NCI-H526 treated with DMSO at 0.1 percent for 48 hours (cell line): ENCODE measurements around the gene NOA1.

ENCODE experiments used
- DNase-seq: peaks from one replicate; lab custom pipeline; 2025; lab: John Stamatoyannopoulos, UW

Gene NOA1

DNA sequence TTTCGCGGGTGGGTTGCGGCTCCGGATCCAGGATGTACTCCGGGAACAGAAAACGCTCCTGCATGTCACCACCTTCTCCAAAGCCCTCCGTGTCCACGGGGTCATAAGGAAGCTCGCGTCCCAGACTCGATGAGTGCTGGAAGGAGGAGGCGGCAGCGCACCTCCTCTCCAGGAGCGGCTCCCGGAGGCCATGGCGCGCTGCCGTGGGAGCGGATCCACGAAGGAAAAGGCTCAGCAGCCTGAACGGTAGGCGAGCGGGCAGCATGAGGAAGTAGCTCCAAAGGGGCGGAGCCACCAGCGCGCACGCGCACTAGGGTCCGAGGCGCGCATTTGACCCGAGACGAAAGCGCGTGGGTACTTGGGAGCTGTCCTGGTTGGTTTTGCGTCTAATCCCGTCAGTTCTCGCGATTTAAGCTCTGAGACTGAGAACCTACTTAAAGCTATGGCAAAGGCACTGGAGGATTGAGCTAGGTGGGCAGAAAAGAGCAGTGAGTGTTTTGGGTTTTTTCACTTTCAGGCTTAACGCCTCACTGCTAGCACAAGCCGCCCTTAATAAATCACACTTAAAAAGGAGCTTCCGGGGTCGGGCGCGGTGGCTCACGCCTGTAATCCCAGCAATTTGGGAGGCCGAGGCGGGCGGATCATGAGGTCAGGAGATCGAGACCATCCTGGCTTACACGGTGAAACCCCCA lies at the start of gene NOA1:
TSS of gene NOA1 (minus strand) at position 286 of the 692 bp plus-strand sequence. CDS start at position 265, 21 bp downstream.
- peak; percentile 97 for DNase-seq

DNA sequence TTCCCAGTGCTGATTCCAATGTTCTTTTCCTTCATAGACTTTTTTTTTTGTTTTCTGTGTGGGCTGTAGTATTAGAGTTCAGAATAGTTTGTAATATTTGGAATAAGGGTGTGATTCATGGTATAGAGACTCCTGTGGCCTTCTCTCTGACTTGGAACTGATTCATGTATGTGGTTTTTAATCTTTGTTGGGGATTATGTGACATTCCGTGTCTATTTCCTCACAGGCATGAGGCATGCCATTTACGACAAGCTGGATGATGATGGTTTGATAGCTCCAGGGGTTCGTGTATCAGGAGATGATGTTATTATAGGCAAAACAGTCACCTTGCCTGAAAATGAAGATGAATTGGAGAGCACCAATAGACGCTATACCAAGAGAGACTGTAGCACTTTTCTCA lies 45.7 kb upstream of the NOA1 start:
- DNase-seq = no peak

DNA sequence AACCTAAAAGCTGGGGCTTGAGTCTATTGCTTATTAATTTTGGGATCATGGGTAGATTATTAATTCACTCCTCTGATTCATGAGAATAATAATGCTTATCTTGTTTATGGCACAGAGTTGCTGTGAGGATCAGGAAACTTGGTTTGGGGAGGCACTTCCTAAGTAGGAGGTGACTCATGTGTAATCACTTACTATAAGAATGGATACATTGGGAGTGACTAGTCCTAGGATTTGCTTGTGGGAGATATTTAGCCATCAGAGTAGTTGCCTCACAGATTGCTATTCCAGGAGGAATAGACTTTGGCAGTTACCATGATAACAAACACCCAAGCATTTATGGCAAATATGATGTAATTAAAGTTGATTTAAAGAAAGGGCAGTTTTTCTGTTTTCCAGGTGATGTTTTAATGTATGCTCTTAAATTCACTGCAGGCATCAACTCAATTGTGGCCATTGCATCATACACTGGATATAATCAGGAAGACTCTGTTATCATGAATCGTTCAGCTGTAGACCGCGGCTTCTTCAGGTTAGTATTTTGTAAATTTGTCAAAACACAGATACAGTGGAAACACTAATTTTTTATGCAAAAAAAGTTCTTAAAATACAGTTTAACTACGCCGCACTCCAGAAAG lies 43.2 kb upstream of the NOA1 start:
- DNase-seq = no peak

DNA sequence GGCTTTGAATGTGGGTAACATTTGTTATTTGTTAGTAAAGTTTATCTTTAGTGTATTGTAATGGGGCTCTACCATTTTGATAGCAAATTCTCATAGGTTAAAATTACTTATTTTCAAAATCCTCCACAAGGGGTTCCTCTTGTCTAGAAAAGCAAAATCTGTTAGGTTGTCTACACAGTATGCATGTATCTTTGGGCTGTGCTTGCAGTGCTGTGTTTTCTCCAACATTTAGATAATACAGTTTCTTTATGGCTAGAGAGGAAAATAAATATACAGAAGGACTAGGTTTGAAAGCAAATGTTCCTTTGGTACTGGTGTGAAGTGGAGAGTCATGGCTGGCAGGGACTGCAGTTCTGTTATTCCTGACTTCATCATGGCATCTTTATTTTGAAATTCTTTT lies 41.6 kb upstream of the NOA1 start:
- DNase-seq = no peak

DNA sequence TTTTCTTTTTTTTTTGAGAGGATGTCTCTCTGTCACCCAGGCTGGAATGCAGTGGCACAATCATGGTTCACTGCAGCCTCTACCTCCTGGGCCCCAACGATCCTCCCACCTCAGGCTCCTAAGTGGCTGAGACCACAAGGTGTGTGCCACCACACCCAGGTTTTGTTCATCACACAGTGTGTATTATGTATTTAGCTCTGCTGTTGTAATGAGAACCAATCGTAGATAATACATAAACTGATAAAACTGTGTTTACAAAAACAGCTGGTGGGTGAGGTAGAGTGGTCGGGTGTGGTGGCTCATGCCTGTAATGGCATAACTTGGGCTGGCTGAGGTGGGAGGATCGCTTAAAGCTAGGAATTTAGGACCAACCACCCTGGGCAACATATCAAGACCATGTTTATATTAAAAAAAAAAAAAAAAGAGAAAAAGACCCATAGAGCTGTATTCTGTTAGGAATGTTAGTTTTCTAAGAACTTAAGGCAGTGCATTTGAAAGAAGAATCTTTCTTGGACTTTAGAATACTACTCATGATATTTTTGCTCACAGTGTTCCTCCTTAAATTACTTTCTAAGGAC lies 36.2 kb upstream of the NOA1 start:
- no peak for DNase-seq

DNA sequence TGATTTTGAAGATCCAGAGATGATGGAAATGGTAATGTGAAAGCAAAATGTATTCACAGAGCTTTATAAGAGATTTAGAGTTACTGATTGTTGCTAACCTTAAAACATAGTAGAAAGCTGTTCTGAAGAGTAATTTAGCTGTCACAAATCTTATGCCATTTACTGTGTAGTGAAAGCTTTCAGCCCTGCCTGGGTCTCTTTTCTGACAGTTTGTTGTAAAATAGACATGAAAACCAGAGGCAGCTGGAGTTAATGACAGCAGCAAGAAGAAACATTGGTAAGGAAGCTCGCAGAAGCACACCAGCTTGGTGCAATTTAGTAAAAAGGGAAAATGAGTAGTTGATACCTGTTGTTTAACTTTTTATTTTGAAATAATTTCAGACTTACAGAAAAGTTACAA lies 22.3 kb upstream of the NOA1 start:
- no peak for DNase-seq

DNA sequence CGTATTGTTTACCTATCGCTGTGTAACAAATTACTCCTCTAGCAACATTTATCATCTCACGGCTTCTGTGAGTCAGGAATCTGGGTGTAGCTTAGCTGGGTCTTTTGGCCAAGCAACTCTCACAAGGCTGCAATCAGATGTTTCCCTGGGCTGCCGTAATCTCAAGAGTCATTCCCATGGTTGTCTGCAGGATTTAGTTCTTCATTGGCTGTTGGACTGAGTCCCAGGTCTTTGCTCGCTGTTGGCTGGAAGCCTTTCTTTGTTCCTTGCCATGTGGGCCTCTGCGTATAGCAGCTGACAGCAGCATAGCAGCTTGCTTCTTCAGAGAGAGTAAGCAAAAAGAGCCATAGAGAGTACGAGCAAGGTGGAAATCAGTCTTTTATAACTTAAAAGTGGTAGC lies 18.1 kb upstream of the NOA1 start:
- DNase-seq = no peak

DNA sequence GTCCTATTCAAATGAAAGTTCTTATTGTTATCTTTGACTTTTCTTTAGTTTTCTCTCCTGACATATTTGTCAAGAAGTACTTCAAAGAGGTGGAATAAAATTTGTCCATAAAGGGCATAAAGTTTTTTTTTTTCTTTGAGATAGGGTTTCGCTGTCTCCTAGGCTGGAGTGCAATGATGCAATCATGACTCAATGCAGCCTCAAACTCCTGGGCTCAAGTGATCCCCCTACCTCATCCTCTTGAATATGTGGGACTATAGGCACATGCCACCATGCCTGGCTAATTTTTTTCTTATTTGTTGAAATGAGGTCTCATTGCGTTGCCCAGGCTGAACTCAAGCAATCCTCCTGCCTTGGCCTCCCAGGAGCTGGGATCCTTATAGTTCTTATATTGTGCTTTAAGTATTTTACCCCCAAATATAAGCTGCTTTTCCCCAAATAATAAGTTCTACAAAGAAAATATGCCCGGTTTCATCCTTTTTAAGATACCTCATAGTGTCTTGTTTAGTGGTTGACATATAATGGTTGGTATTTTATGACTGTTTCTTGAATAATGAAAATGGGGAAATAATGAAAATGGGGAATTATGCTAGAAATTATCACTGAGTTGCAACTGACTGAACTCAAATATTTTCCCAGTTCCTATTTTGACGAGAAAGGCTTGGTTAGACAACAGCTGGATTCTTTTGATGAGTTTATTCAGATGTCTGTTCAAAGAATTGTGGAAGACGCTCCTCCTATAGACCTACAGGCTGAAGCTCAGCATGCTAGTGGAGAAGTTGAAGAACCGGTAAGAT lies 12.9 kb upstream of the NOA1 start:
- DNase-seq = no peak

DNA sequence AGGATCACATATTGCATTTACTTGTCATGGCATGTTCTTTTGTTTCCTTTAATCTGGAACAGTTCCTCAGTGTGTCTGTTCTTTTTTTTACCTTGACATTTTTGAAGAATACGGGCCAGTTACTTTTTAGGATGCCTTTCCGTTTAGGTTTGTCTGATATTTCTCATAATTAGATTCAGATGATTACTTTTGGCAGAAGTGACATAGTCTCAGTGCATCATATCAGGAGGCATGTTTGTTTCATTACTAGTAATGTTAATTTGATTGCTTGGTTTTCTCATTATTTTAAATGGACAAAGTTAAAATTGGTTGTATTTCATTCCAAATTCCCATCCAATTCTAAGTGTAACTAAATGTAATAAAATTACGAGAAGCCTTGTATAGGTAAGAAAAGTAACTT lies 9.5 kb upstream of the NOA1 start:
- no peak for DNase-seq

DNA sequence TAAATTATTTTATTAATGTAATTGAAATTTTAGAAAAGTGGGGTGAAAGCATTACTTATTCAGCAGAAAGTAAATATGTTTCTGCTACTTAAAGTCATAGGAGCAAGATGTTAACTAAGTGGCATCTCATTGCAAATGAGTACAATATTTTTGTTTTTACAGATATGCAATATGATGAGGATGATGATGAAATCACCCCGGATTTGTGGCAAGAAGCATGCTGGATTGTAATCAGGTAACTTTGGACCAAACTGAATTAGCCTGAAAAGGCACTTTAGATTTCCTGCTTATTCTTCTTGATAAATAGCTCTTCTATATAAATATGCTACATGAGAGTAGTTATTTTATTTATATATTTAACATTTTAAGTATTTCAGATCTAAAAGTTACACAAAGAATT lies 8.8 kb upstream of the NOA1 start:
- DNase-seq = no peak

DNA sequence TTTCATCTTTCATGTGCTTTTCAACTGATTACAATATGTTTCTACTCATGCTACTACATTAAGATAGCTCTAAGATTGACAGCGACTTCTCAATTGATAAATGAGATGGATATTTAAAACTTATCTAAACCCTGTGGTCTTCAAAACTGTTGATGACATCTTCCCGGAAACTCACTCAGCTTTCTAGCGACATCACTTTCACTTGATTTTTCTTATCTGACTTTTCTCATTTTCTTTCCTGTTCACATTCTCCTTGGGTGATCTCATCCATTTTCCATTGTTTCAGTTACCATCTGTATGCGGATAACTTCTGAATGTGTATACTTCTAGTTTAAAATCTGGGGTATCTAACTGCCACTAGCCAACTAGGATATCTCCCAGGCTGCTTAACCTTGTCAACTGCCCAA lies 4.4 kb upstream of the NOA1 start:
- DNase-seq = no peak

DNA sequence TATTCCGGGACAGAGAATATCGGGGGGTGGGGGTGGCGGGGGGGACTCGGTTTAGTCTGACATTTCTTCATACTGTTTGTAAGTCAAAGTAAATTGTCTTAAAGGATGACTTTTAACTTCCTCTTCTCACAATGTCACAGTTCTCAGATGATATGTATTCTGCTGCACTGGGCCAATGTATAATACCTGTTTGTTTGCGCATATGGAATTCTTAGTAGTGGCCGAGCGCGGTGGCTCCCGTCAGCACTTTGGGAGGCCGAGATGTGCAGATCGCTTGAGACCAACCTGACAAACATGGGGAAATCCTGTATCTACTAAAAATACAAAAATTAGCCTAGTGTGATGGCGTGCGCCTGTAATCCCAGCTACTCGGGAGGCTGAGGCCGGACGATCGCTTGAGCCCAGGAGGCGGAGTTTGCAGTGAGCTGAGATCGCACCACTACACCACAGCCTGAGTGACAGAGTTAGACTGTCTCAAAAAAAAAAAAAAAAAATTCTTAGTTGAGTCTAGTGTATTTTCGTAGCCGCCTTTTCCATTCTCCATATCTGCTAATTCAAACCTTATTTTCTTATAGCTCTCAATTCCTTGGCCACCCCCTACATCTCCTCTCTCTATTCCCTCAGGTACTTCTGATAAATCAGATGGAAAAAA lies 2.1 kb upstream of the NOA1 start:
- no peak for DNase-seq

DNA sequence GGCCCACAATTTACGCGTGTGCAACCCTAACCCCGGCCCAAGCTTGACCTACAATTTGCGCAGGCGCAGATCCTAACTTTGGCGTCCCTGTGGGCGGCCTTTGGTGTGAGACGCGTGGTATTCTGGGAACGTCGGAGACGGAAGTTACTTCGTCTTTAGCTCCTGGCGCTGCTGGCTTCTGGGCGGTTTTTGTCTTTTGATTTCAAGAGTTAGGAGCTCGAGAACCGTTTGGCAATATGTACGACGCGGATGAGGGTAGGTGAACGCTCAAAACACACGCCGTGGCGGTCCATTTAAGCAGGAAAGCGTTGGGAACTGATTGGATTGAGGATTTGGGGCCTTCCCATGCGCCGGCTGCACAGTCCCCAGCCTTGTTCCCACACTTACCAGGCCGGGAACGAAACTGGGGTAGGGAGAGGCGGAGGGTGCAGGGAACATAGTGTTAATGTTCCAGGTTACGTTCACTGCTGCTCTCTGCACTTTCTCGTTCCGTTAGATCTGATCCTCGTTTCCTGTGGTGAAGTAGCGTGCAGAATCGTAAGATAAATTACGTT lies 1.4 kb upstream of the NOA1 start, which contains the start of gene POLR2B:
TSS of gene POLR2B (plus strand) at position 147 of the 554 bp plus-strand sequence. CDS start at position 237, 90 bp downstream.
- peak; percentile 88 for DNase-seq

DNA sequence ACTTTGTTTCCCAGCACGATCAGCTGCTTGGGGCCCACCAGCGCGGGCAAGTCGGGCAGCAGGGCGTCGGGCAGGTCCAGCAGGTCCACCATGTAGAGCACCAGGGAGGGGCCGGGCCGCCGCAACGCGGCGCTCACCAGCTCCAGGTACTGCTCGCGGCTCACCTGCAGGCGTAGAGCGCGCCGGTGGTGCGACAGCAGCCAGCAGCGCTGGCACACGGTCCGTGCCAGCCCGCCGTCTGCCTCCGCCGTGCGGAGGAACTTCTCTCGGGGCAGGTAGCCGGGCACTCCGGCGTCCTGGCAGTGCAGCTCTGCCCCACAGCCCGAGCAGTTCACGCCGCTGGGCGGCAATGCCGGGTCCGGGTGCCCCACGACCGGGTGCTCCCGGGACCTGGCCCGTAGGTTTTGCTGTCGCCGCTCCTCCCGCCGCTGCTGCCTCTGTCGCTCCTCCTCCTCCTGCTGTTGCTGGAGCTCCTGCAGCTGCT lies 527 bp downstream of the NOA1 start:
- peak; percentile 26 for DNase-seq

DNA sequence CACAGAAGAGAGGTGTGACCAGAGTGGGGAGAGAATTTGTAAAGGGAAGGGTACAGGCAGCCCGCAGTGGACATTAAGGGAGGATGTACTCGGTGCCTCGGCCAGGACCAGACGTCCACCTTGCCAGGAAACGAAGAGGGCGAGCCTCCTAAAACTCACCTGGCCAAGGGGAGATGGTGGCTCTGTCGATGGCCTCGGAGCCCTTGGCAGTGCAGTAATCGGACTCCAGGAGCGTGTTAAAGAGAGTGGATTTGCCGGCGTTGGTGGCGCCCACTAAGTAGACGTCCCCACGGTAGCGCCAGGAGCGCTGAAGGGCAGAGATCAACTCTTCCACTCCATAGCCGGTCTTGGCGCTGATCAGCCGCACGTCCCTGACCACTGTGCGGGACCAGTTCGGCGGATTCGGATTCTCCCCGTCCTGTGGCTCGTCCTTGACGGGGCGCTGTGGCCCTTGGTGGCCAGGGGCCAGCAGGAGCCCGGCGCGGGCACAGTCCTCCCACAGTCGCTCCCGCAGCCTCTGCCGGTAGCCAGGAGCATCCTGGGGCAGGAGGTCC lies 1.0 kb downstream of the NOA1 start:
- DNase-seq = no peak

DNA sequence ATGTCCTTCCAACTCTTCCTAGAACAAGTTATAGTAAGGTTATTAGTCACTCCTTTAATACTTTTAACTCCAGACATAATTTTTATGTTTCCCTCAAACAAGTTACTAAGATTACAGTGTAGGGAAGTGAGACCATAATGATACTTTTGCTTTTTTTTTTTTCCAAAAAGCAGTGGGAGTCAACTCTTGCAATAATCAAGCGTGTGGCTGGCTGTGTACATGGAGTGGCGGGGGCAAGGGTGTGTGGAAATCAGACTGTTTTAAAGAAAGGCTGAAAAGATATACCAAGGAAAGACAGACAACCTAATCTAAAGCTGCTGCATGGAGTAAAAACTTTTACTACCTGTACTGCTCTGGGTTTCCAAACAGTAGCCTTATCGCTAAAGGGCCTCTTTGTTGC lies 4.1 kb downstream of the NOA1 start:
- no peak for DNase-seq

DNA sequence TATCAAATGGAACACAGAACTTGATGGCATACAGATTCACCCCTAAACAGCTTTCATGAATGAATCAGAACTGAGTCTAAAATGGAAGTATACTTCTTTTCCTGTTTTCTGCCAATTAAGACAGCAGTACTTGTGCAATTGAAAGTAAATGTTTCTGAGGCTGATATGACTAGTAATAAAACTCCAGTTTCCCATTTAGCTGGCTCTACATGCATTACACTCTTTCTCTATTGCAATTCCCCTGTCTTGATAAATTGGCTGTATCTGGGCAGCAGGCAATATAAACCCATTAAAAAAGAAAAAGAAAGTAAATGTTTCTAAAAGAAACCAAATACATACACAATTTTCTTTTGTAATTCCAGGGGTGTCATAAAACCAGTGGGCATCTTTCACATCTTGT lies 4.6 kb downstream of the NOA1 start:
- DNase-seq = no peak

DNA sequence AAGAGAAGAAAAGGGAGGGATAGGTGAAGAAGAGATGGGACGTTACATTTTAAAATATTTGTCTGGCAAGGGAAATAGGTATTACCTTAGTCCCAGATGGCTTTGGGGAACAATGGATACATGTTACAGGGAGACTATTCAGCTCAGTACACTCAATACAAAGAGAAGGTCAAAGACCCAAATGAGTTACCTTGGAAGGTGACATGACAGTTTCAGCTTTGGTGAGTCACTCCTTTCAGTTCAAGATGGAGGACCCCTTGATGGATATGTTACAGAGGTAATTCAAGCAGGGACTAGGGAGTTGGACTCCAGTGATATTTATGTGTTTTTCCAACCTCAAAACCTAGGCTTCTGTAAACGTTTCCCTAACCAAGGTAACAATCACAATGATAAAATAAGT lies 5.0 kb downstream of the NOA1 start:
- no peak for DNase-seq

DNA sequence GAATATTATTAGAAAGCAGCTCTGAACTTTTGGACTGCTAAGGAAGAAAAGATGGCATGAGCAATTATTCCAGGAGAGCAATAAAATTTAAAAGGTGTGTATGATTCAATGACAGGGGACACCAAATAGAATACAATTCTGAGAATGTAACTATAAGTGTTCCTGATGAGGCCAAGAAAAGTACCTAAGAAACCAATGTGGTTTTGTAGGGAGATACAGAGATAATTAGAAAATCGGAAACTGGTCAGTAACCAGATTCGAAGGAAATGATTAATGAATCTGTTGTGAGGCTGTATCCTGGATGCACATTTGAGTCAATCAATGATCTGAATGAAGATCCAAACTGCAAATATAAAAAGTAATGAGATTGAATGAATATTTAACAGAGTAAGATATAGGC lies 6.0 kb downstream of the NOA1 start:
- DNase-seq = no peak

DNA sequence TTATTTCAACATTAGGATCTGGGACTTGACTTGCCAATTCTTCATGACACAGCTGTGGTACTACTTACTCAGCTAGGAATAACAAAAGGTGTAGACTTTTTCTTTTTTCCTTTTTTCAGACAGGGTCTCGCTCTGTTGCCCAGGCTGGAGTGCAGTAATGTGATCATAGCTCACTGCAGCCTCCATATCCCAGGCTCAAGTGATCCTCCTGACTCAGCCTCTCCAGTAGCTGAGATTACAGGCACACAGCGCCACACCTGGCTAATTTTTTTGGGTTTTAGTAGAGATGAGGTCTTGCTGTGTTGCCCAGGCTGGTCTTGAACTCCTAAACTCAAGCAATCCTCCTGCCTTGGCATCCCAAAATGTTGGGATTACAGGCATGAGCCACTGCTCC lies 16.3 kb downstream of the NOA1 start:
- no peak for DNase-seq

DNA sequence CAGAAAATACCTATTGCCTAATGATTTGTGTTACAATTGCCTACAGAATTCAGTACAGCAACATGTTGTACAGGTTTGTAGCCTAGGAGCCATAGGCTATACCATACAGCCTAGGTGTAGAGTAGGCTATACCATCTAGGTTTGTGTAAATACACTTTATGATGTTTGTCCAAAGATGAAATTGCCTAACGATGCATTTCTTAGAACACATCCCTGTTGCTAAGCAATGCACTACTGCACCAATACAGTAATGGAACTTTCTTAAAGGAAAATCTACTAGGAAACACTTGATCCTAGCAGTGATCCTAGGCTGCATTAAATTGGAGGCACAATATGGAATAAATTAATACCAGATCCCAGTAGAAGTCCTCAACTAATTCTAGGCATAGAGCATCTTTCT lies 18.3 kb downstream of the NOA1 start:
- no peak for DNase-seq
